A673 (cell line): ENCODE results near the gene CLEC16A. TPM values are rescaled to one million over a fixed set of nuclear protein-coding genes. Genes with fewer than 3 reads are reported as not detected.
A peak's percentile ranks its signal among the peaks of the same experiment; 100 is the strongest.

ENCODE experiments used
- BruUV-seq: library from RNA; stranded (reverse); fragments of 400-500 nt; replicated peaks from 2 replicates; lab custom pipeline; 2021; lab: Mats Ljungman, UMichigan
- CTCF ChIA-PET: fragments of 300-600 bp; sonication (Branson Sonifier 250); formaldehyde crosslinking; loops from one replicate; lab custom pipeline; 2022; ENCODE audit warnings: antibody characterized with exemption; lab: Charles Lee
- POLR2A ChIA-PET: fragments of 300-600 bp; sonication (Branson Sonifier 250); formaldehyde crosslinking; loops from one replicate; lab custom pipeline; 2022; ENCODE audit warnings: antibody characterized with exemption; ENCODE audit not compliant: low non-redundant PET; lab: Charles Lee
- DNase-seq: peaks from one replicate; pipeline ENCODE4 v3.0.0-alpha.2; 2015; ENCODE audit warnings: low spot score
- H3K27ac ChIP-seq: fragments of 200-600 bp; sonication (generic); 2 replicates; pipeline ENCODE4 v1.5.1; 2016; ENCODE audit warnings: mixed run types, low read depth, mild to moderate bottlenecking, mixed read lengths, antibody characterized with exemption, low read length; ENCODE audit not compliant: poor library complexity, severe bottlenecking
- H3K27me3 ChIP-seq: fragments of 200-600 bp; sonication (generic); replicated peaks from 2 replicates; pipeline ENCODE4 v1.6.1; 2017; ENCODE audit warnings: mixed run types, low read depth, mild to moderate bottlenecking, mixed read lengths, antibody characterized with exemption, low read length; ENCODE audit not compliant: insufficient read depth, poor library complexity
- H3K36me3 ChIP-seq: fragments of 200-600 bp; sonication (generic); 2 replicates; pipeline ENCODE4 v1.6.1; 2016; ENCODE audit warnings: mixed run types, mild to moderate bottlenecking, mixed read lengths, antibody characterized with exemption, low read length; ENCODE audit not compliant: insufficient read depth, poor library complexity, severe bottlenecking
- H3K4me1 ChIP-seq: fragments of 200-600 bp; sonication (generic); 2 replicates; pipeline ENCODE4 v1.6.1; 2017; ENCODE audit warnings: mixed run types, mild to moderate bottlenecking, mixed read lengths, antibody characterized with exemption, low read length; ENCODE audit not compliant: insufficient read depth, poor library complexity, severe bottlenecking
- H3K4me3 ChIP-seq: fragments of 200-600 bp; sonication (generic); 2 replicates; pipeline ENCODE4 v1.5.1; 2016; ENCODE audit warnings: low read depth, mixed run types, mild to moderate bottlenecking, mixed read lengths, low read length; ENCODE audit not compliant: poor library complexity, severe bottlenecking
- H3K9me3 ChIP-seq: fragments of 200-600 bp; sonication (generic); 2 replicates; pipeline ENCODE4 v1.6.1; 2016; ENCODE audit warnings: mixed run types, low read depth, mild to moderate bottlenecking, mixed read lengths, antibody characterized with exemption, low read length; ENCODE audit not compliant: poor library complexity, severe bottlenecking
- CTCF ChIP-seq: fragments of 300-800, 200-600 bp; sonication (generic); conservative IDR thresholded peaks from 2 replicates; pipeline ENCODE4 v1.5.1; 2017; ENCODE audit warnings: low read depth, mild to moderate bottlenecking, antibody characterized with exemption, low read length, moderate library complexity, mixed read lengths
- EZH2 ChIP-seq: fragments of 200-600 bp; sonication (generic); IDR thresholded peaks from 2 replicates; pipeline ENCODE4 v1.6.1; 2017; ENCODE audit warnings: borderline replicate concordance, low read depth, mild to moderate bottlenecking, mixed read lengths, antibody characterized with exemption, low read length; ENCODE audit not compliant: poor library complexity, severe bottlenecking
- intact Hi-C: fragments of 100-400 bp; cut with micrococcal nuclease; formaldehyde crosslinking; loops from one replicate; pipeline ENCODE4 v1.10.0; 2022; ENCODE audit not compliant: unreplicated experiment
- total RNA-seq: library from RNA; stranded (reverse); gene quantifications from 2 replicates; pipeline ENCODE4 v1.2.3, GENCODE V29; 2021

The CLEC16A gene
- total RNA-seq, 1 experiment from 2014 or later: 23.4 TPM

GRCh38 chr16:10981697-10982216 is 37.4 kb downstream of the CLEC16A start:
- H3K27ac ChIP-seq: no peak overlapping the region
- BruUV-seq: no TSS peak
- POLR2A ChIA-PET: no interaction called here

GRCh38 chr16:10982465-10983150 is 38.2 kb downstream of the CLEC16A start:
- Histone ChIP-seq H3K36me3 (no peaks in the 10 kb centered on the region), H3K27me3 (no peaks in the 10 kb centered on the region), H3K27ac (no peak overlapping the region), H3K4me1 (no peaks in the 10 kb centered on the region), H3K4me3 (no peak overlapping the region), H3K9me3 (no peaks in the 10 kb centered on the region)
- POLR2A ChIA-PET: no interaction called here
- TF ChIP-seq CTCF (no peak), EZH2 (no peak)
- no TSS peak for BruUV-seq
- intact Hi-C loops: no loop called here
- CTCF ChIA-PET: no interaction called here
- DNase-seq: no peak

More at GRCh38 chr16:10981697-10982216, 37.4 kb downstream of the CLEC16A start:
- no peaks in the 10 kb centered on the region for H3K4me1 ChIP-seq
- no peak for TF ChIP-seq EZH2
- TF ChIP-seq CTCF: peak; percentile 53
- CTCF ChIA-PET: no interaction called here
- H3K9me3 ChIP-seq: no peaks in the 10 kb centered on the region
- no peak overlapping the region for H3K4me3 ChIP-seq
- peak; percentile 50 for DNase-seq
- intact Hi-C loops: no loop called here
- no peaks in the 10 kb centered on the region for H3K27me3 ChIP-seq
- no peaks in the 10 kb centered on the region for H3K36me3 ChIP-seq

GRCh38 chr16:10983159-10983558 is 38.8 kb downstream of the CLEC16A start:
- no TSS peak for BruUV-seq
- CTCF ChIA-PET: no interaction called here

More at GRCh38 chr16:10983159-10983558, 38.8 kb downstream of the CLEC16A start:
- TF ChIP-seq EZH2 (no peak), CTCF (0 out of 2 replicates have a peak, but pooled peaks have one; percentile 15)
- Histone ChIP-seq H3K36me3 (no peaks in the 10 kb centered on the region), H3K27me3 (no peaks in the 10 kb centered on the region), H3K4me1 (no peaks in the 10 kb centered on the region), H3K4me3 (no peak overlapping the region), H3K27ac (no peak overlapping the region), H3K9me3 (no peaks in the 10 kb centered on the region)
- intact Hi-C loops: no loop called here
- no peak for DNase-seq
- POLR2A ChIA-PET: no interaction called here
